GM23338 (cell line): ENCODE data around the gene P4HA3. TPM values are rescaled to one million over a fixed set of nuclear protein-coding genes. Genes with fewer than 3 reads are reported as not detected.

Experiments
- ATAC-seq: fragments of 200-7000 bp; cut with Tn5 transposase; 3 replicates; pipeline ENCODE4 v1.9.1; 2020
- DNase-seq: peaks from one replicate; pipeline ENCODE4 v3.0.0-alpha.2; 2015; ENCODE audit warnings: low spot score
- H2AFZ ChIP-seq: fragments of 200-600 bp; sonication (generic); 2 replicates; pipeline ENCODE4 v1.8.0; 2016; ENCODE audit warnings: antibody characterized with exemption, mild to moderate bottlenecking, moderate library complexity
- H3F3A ChIP-seq: fragments of 200-600 bp; sonication (generic); replicated peaks from 2 replicates; pipeline ENCODE4 v1.8.0; 2017; ENCODE audit warnings: antibody characterized with exemption, mixed run types, low read depth
- H3K27ac ChIP-seq: fragments of 200-600 bp; sonication (generic); 2 replicates; pipeline ENCODE4 v1.6.1; 2016; ENCODE audit warnings: low read depth
- H3K27me3 ChIP-seq: fragments of 200-600 bp; sonication (generic); 2 replicates; pipeline ENCODE4 v1.8.0; 2016; ENCODE audit warnings: mild to moderate bottlenecking, mixed run types, moderate library complexity; ENCODE audit not compliant: insufficient read depth
- H3K36me3 ChIP-seq: fragments of 200-600 bp; sonication (generic); 2 replicates; pipeline ENCODE4 v1.8.0; 2016; ENCODE audit warnings: mild to moderate bottlenecking; ENCODE audit not compliant: insufficient read depth
- H3K4me1 ChIP-seq: fragments of 200-600 bp; sonication (generic); 2 replicates; pipeline ENCODE4 v1.8.0; 2016; ENCODE audit warnings: mild to moderate bottlenecking, moderate library complexity; ENCODE audit not compliant: insufficient read depth
- H3K4me2 ChIP-seq: fragments of 200-600 bp; sonication (generic); 2 replicates; pipeline ENCODE4 v1.7.1; 2017; ENCODE audit warnings: mixed run types
- H3K4me3 ChIP-seq: fragments of 200-600 bp; sonication (generic); 2 replicates; pipeline ENCODE4 v1.6.1; 2016; ENCODE audit warnings: mixed run types
- H3K79me2 ChIP-seq: fragments of 200-600 bp; sonication (generic); replicated peaks from 2 replicates; pipeline ENCODE4 v1.8.0; 2017; ENCODE audit warnings: mild to moderate bottlenecking; ENCODE audit not compliant: insufficient read depth
- H3K9me2 ChIP-seq: fragments of 200-600 bp; sonication (generic); 2 replicates; pipeline ENCODE4 v1.8.0; 2017; ENCODE audit not compliant: insufficient read depth
- H4K20me1 ChIP-seq: fragments of 200-600 bp; sonication (generic); replicated peaks from 2 replicates; pipeline ENCODE4 v1.8.0; 2017; ENCODE audit warnings: mild to moderate bottlenecking; ENCODE audit not compliant: insufficient read depth
- H3K27ac Mint-ChIP-seq: 2 replicates; pipeline ENCODE4 v1.8.0; 2020; ENCODE audit warnings: inconsistent platforms, mild to moderate bottlenecking, moderate library complexity, mixed read lengths
- H3K27me3 Mint-ChIP-seq: 3 replicates; pipeline ENCODE4 v1.8.0; 2022; ENCODE audit warnings: low read depth, mild to moderate bottlenecking, moderate library complexity, mixed read lengths, inconsistent platforms; ENCODE audit not compliant: insufficient read depth, poor library complexity
- H3K36me3 Mint-ChIP-seq: 3 replicates; pipeline ENCODE4 v1.8.0; 2021; ENCODE audit warnings: low read depth, mild to moderate bottlenecking, inconsistent platforms, moderate library complexity, mixed read lengths
- H3K4me1 Mint-ChIP-seq: 3 replicates; pipeline ENCODE4 v1.8.0; 2020; ENCODE audit warnings: mild to moderate bottlenecking, inconsistent platforms, mixed read lengths
- H3K4me3 Mint-ChIP-seq: 3 replicates; pipeline ENCODE4 v1.8.0; 2021; ENCODE audit warnings: moderate library complexity, mild to moderate bottlenecking, inconsistent platforms, mixed read lengths
- H3K9me3 Mint-ChIP-seq: 3 replicates; pipeline ENCODE4 v1.8.0; 2020; ENCODE audit warnings: moderate library complexity, mild to moderate bottlenecking, inconsistent platforms, mixed read lengths
- CREB1 ChIP-seq: fragments of 250-450 bp; sonication (Bioruptor Pico); IDR thresholded peaks from 2 replicates; pipeline ENCODE4 v1.5.0; 2020; ENCODE audit warnings: low read depth, mild to moderate bottlenecking, moderate library complexity
- CTCF ChIP-seq, 2 experiments: fragments of 200-600 bp in 1 of 2; sonication (generic) in 1 of 2; conservative IDR thresholded peaks; 2 replicates each; pipeline versions ENCODE4 v1.5.1 to v1.6.1; 2016 to 2017; ENCODE audit warnings: antibody characterized with exemption in 2 of 2, low read depth in 2 of 2, mild to moderate bottlenecking in 2 of 2, moderate library complexity in 1 of 2
- ETS1 ChIP-seq: IDR thresholded peaks from 2 replicates; pipeline ENCODE4 v1.6.1; 2016; ENCODE audit warnings: antibody characterized with exemption
- EZH2 ChIP-seq: fragments of 200-600 bp; sonication (generic); IDR thresholded peaks from one replicate; pipeline ENCODE4 v1.8.0; 2017; ENCODE audit warnings: antibody characterized with exemption, mild to moderate bottlenecking, low read depth; ENCODE audit not compliant: unreplicated experiment
- EZH2phosphoT487 ChIP-seq: fragments of 200-600 bp; sonication (generic); IDR thresholded peaks from one replicate; pipeline ENCODE4 v1.8.1; 2018; ENCODE audit warnings: antibody characterized with exemption; ENCODE audit not compliant: unreplicated experiment
- JUNB ChIP-seq: IDR thresholded peaks from one replicate; pipeline ENCODE4 v1.6.1; 2016; ENCODE audit warnings: antibody characterized with exemption; ENCODE audit not compliant: unreplicated experiment
- NANOG ChIP-seq: IDR thresholded peaks from 2 replicates; pipeline ENCODE4 v1.6.1; 2016; ENCODE audit warnings: antibody characterized with exemption, borderline replicate concordance
- POLR2AphosphoS5 ChIP-seq: IDR thresholded peaks from 2 replicates; pipeline ENCODE4 v1.6.1; 2016; ENCODE audit warnings: antibody characterized with exemption, low read depth
- STAT1 ChIP-seq: IDR thresholded peaks from one replicate; pipeline ENCODE4 v1.6.1; 2016; ENCODE audit warnings: antibody characterized with exemption; ENCODE audit not compliant: unreplicated experiment
- ZNF114 ChIP-seq: fragments of 250-450 bp; sonication (Bioruptor Pico); IDR thresholded peaks from 2 replicates; pipeline ENCODE4 v1.5.0; 2020; ENCODE audit warnings: mild to moderate bottlenecking, moderate library complexity
- ZNF331 ChIP-seq: fragments of 250-450 bp; sonication (Bioruptor Pico); IDR thresholded peaks from 2 replicates; pipeline ENCODE4 v1.5.0; 2020; ENCODE audit warnings: low read depth, mild to moderate bottlenecking, moderate library complexity
- ZNF462 ChIP-seq: fragments of 250-450 bp; sonication (Bioruptor Pico); IDR thresholded peaks from 2 replicates; pipeline ENCODE4 v1.5.0; 2020; ENCODE audit warnings: mild to moderate bottlenecking, moderate library complexity
- long read RNA-seq: library from polyadenylated mRNA; unstranded; transcript quantifications from one replicate; pipeline ENCODE4 v2.0.0, GENCODE V29; 2020; ENCODE audit not compliant: unreplicated experiment
- polyA plus RNA-seq: library from polyadenylated mRNA; unstranded; fragments of >200 nt; fragmentation: Nextera tagmentation; extraction: Ambion mirVana; gene quantifications from 2 replicates; pipeline ENCODE4 v1.2.1, GENCODE V29; 2016
- total RNA-seq: library from RNA; depleted of rRNA; stranded (reverse); fragments of >200 nt; shearing (Covaris generic); gene quantifications from 2 replicates; pipeline ENCODE4 v1.2.3, GENCODE V29; 2014; rRNA removed
- TF ChIP-seq, protein P1 (sequence below): IDR thresholded peaks from one replicate; pipeline ENCODE4 v1.6.1; 2018; ENCODE audit warnings: antibody characterized with exemption; ENCODE audit not compliant: unreplicated experiment

P4HA3 gene
- total RNA-seq (0.12 TPM in 1 of 2 replicates, not detected in the other), polyA plus RNA-seq (0.08 TPM in 1 of 2 replicates, not detected in the other)
- long read RNA-seq, partial matches to known transcripts: 0 of 1 reads
- long read RNA-seq, other reads (novel, unspliced or antisense): 1 of 1 reads

GRCh38 chr11:74311352-74311926 lies at the start of gene P4HA3:
P4HA3 (minus strand) TSS chr11:74311640; CDS start chr11:74311611, 29 bp downstream.
- H3K9me3 Mint-ChIP-seq: 0 out of 3 replicates have a peak, but pooled peaks cover under 1% of the 10 kb centered on the region
- Histone ChIP-seq H3K79me2 (no peaks in the 10 kb centered on the region), H3K4me1 (no peaks in the 10 kb centered on the region), H4K20me1 (no peaks in the 10 kb centered on the region), H3F3A (no peaks in the 10 kb centered on the region), H3K4me2 (peak within 1 kb of the TSS; percentile 83), H3K9me2 (no peaks in the 10 kb centered on the region), H3K4me3 (peak within 1 kb of the TSS; percentile 61), H3K27ac (no peak within 1 kb of the TSS), H3K27me3 (peaks cover 30% of the 10 kb centered on the region), H3K36me3 (no peaks in the 10 kb centered on the region), H2AFZ (peak within 1 kb of the TSS; percentile 100)
- DNase-seq: peak; percentile 87
- TF ChIP-seq EZH2phosphoT487 (no peak), NANOG (no peak), ZNF114 (CRISPR knock-in tag) (no peak), ETS1 (no peak), CREB1 (CRISPR knock-in tag) (no peak), ZNF462 (CRISPR knock-in tag) (no peak), POLR2AphosphoS5 (no peak), JUNB (no peak), CTCF (conservative IDR thresholded peaks at IDR 0.05; ENCODE audit: low read depth in 2 of 2) (no peak), ZNF331 (CRISPR knock-in tag) (no peak), EZH2 (no peak), STAT1 (no peak)
- TF ChIP-seq, protein P1, sequence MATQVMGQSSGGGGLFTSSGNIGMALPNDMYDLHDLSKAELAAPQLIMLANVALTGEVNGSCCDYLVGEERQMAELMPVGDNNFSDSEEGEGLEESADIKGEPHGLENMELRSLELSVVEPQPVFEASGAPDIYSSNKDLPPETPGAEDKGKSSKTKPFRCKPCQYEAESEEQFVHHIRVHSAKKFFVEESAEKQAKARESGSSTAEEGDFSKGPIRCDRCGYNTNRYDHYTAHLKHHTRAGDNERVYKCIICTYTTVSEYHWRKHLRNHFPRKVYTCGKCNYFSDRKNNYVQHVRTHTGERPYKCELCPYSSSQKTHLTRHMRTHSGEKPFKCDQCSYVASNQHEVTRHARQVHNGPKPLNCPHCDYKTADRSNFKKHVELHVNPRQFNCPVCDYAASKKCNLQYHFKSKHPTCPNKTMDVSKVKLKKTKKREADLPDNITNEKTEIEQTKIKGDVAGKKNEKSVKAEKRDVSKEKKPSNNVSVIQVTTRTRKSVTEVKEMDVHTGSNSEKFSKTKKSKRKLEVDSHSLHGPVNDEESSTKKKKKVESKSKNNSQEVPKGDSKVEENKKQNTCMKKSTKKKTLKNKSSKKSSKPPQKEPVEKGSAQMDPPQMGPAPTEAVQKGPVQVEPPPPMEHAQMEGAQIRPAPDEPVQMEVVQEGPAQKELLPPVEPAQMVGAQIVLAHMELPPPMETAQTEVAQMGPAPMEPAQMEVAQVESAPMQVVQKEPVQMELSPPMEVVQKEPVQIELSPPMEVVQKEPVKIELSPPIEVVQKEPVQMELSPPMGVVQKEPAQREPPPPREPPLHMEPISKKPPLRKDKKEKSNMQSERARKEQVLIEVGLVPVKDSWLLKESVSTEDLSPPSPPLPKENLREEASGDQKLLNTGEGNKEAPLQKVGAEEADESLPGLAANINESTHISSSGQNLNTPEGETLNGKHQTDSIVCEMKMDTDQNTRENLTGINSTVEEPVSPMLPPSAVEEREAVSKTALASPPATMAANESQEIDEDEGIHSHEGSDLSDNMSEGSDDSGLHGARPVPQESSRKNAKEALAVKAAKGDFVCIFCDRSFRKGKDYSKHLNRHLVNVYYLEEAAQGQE: no peak
- no peak within 1 kb of the TSS for H3K27ac Mint-ChIP-seq
- H3K36me3 Mint-ChIP-seq: no peaks in the 10 kb centered on the region
- ATAC-seq: peak; percentile 98
- peaks cover 12% of the 10 kb centered on the region for H3K27me3 Mint-ChIP-seq
- H3K4me3 Mint-ChIP-seq: peak within 1 kb of the TSS; percentile 70
- H3K4me1 Mint-ChIP-seq: peaks cover 8% of the 10 kb centered on the region
